GM21390 (cell line): ENCODE results near the gene GBA3.

Experiments used
- ATAC-seq: cut with Tn5 transposase; IDR thresholded peaks from one replicate; pipeline ENCODE4 v1.9.1; 2021; ENCODE audit not compliant: unreplicated experiment

Gene GBA3

DNA sequence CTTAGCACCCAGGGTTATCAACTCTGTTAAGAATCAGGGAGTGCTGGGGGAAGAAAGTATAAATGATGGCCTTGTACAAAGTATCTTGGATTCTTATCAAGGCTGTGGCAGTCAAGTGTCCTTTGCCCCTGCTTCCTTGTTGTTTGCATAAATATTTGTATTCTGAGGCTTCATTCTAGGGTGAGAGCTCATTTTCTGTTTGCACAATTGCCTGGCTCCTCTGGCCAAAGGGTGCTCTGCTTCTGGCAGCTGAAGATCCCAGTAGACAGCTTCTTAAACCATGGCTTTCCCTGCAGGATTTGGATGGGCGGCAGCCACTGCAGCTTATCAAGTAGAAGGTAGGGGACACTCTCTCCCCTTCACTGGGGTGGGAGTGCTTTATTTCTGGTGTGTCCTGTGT, at the start of gene GBA3:
TSS of gene GBA3 (plus strand) at position 202 of the 400 bp plus-strand sequence.
- no peak for ATAC-seq

DNA sequence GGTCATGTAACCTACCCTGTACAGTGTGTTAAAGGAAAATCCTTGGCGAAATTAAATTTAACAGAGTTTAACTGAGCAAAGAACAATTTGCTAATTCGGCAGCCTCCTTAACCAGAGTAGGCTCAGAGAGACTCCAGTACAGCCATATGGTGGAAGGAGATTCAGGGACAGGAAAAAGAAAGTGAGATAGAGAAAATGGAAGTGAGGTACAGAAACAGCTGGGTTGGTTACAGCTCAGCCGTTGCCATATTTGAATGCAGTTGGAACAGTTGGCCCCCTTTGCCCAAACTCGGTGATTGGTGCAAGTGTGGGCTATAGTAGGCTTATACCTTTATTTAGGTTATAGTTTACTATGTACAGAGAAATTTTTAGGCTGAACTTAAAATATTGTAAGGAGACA, 48.8 kb upstream of the GBA3 start:
- no peak for ATAC-seq

DNA sequence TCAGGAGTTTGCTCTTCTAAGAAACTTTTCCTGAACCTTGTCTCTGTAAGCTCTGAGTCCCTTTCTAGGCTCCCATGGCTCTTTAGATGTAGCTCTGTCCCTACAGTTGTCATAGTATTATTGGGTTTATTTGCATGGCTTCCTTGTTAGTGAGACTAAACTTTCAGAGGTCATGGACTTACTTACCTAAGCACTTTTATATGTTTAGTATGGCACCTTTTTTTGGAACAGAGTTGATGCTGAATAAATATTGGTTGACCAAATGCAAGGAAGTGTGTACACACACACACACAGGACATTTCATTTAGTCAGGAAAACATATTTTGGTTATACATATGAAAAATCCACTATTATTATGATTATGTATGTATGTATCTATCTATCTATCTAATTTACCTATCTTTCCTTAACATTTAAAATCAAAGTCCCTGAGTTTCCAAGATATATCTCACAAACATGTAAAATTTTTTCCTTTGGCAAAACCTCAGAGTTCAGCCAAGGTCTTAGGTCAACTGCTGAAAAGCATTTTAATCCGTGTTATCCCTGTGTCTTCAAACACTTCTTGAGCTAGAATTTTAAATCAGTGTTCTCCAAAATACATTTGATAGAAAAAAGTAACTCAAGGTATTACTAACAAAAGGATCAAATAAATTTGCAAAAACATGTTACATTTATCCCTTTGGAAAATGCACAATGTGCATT, 47.1 kb upstream of the GBA3 start:
- ATAC-seq = no peak

DNA sequence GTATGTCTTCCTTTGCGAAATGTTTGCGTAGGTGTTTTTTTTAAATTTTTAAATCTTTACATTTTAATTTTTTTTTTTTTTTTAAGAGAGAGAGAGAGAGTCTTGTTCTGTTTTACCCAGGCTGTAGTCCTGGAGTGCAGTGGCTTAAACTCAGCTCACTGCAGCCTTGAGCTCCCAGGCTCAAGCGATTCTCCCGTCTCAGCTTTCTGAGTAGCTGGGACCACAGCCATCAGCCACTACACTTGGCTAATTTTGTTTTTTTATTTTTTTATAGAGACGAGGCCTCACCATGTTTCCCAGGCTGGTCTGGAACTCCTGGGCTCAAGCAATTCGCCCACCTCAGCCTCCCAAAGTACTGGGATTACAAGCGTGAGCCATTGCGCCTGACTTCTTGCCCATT, 43.7 kb upstream of the GBA3 start:
- ATAC-seq = no peak

DNA sequence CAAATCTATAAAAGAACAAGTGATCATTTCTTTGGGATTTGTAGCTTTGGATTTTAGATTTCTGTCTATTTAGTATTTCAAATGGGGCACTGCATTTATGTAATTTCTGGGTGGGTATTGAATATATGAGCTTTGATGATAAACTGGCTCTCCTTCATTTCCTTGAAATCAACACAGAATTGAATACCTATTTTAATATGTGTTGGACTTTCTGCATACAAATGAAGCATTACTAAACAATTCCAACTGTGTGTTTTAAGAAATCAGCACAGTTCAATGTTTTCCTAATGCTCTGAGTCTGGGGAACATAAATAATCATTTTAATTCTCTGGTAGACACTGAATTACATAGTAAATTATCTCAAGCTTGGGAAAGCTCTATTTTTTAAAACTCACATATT, 42.0 kb upstream of the GBA3 start:
- no peak for ATAC-seq

DNA sequence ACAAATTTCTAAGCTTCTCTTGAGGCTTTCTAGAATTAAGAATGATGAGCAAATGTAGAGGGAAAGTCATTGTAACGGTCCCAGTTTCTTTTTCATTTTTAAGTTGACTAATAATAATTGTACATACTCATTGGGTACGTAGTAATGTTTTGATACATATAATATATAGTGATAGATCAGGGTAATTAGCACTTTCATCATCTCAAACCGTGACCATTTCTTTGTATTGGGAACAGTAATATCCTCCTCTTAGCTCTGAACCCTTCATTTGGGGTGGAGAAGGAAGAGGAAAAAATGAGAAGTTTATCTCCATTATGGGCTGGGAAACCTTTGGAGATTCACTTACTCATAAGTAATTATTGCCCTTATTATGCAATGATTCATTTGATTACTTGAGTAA, 39.0 kb upstream of the GBA3 start:
- ATAC-seq = no peak

DNA sequence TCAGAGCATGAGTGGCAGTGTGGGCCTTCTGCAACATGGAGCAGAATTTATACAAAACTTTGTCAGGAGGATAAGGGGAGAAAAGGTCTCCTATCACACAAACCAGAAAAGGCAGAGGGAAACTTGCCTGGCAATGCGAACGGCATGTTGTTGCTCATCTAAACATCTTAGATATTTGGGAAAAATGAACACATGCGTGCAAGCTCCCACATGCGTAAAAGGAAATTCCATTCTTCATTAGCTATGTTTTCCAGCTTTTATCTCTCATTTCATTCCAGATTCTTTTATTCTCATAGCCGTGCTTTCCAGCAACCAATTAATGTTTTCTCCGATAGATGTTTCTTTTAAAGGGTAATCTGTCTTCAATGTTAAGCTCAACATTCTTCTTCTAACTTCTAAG, 31.3 kb upstream of the GBA3 start:
- no peak for ATAC-seq

DNA sequence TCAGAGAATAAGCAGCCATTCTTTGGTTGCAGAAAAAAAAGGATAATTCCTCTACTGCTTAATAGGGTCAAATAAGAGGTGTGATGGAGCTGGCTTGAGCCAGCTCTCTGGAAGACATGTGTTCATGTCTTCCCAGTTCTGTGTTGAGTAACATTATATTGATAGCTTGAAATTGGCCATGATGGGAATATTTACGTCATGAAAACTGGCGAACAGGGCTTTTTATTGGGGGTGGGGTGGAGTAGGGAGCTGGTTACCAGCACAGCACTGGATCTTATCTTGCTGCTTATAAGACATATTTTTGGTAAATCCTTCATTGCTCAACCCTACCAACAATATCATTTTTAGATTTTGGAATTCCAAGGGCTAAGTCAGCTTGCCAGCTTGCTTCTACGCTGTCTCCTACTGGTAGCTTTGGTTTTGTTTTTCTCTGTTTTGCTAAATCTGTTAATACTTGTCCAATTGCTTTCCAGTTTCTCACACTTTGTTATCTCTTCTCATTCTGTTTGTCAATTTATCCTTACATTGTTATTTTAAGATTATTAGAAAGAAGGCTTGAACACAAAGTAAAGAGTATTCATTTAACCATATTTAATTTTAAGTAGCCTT, 25.3 kb upstream of the GBA3 start:
- ATAC-seq = no peak

DNA sequence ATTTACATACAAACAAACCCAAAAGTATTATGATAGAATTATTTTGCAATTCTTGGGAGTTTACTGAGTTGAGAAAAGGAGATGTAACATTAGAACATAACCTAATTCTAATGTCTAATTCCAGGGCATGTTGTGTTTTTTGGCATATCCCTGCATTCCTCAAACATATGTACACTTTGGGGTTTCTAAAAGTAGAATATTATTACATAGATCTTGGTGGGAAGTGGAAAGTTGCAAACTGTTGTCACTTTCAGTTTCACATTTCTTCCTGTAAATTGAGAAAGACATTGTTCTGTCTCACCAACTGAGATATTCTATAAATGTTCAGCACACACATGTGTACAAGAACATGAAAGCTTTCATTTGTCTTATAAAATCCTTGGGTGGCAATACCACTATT, 24.4 kb upstream of the GBA3 start:
- no peak for ATAC-seq

DNA sequence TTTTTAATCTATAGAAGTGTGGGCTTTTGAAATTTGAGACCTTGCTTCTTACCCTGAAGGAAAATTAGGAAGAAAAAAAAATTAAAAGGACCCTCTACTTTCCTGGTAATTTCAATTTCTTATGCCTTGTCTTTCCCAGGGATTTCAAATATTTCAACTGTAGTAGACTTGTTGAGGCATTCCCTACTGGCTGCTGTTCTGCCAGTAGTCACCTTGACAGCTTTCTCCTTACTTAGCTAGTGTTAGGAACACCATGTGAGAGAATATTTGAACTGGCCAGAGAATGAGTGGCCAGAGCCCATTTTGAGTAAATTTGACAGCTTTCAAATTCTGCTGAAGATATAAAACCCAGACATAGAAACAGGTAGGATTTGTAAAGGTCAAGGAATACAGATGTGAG, 24.0 kb upstream of the GBA3 start:
- no peak for ATAC-seq

DNA sequence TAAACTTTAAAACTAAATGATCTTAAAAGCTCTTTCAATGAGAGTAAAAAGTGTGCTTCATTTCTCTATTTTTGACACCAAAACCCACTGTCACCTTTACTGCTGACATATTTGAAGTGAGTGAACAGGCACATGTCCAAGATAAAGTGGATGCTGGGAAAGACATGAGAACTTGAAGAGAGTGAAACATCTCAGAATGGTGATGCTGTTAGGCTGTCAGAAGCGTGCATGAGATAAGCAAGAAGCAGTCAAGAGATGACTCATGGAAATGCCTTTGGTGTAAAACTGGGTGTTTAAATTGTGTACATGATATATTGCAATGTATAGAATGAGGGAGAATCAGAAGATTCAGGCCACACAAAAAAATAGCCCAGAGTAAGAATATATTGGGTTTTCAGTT, 21.8 kb upstream of the GBA3 start:
- ATAC-seq = no peak

DNA sequence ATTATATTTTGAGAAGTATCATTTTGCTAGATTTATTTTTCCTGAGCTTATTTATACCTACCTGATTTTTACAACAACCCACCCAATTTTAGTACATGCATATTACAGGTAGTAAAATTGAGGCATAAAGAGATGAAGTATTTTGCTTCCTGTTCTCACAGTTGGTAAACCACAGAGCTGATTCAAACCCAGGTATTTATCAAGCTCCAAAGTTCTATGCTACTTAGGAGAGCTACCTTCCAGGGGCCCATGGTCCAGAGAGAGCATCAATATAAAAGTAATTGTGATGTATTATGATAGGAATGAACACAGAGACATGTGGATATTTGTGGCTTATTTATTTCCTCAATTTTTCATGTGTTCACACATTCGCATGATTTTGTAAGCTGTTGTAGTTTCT, 20.2 kb upstream of the GBA3 start:
- ATAC-seq = no peak

DNA sequence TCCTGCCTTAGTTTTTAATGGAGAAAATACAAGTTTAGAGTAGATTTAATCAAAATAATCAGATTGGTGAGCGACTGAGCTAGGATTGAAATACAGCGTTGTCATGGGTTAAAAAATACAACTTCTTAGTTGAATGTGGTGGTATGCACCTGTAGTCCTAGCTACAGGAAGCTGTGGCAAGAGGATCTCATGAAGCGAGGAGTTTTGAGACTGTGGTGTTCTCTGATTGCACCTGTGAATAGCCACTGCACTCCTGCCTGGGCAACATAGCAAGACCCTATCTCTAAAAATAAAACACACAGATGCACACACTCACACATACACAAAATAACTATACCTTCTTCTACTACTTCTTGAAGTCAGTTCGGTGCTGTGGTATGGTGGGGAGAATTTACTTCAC, 19.8 kb upstream of the GBA3 start:
- no peak for ATAC-seq

DNA sequence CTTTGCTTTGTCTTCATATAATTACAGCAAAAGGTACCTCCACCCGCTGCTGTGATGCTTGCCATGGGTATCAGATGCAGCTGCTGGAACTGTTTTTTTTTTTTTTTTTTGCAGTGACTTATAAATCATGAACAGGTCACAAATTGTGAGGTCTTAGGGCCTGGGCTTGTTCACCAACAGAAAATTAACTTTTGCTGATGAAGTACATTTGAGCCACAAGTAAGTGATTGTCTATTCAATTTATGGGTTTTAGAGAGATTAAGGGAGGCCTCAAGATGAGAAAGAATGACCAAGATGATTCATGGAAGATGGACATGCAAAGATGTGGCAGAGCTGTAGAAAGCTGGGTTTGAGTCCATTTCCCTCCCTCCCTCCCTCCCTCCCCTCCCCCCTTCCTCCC, 18.0 kb upstream of the GBA3 start:
- ATAC-seq = no peak

DNA sequence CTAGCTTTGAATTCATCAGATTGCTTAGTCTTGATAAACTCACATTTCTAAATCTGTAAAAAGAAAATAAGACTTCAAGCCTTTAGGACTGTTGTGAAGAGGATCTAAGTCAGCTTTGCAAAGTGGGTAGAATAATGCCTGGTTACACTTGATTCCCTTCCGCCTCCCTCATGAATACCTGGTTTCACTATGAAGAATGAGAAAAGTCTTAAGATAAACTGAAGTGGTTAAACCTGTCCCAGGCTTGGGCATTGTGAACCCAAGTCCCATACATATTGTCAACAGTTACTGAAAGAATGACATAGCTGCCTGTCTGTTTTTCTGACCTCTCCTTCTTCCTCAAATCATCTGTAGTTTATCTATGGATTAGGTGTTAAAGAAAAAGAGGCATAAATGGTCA, 16.7 kb upstream of the GBA3 start:
- ATAC-seq = no peak

DNA sequence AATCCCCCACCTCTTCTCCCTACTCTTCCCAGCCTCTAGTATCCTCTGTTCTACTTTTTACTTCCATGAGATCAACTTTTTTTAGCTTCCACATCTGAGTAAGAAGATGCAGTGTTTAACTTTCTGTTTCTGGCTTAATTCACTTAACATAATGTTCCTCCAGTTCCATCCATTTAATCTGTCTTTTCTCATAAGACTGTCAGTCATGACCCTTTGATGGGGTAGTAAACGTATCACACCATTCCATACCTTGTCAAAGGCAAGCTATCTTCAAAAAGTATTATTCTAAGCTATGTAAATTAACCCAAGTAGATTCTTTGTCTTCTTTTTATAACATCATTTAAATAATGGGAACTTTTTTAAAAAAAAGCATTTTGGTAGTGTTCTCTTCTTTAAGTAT, 15.0 kb upstream of the GBA3 start:
- no peak for ATAC-seq

DNA sequence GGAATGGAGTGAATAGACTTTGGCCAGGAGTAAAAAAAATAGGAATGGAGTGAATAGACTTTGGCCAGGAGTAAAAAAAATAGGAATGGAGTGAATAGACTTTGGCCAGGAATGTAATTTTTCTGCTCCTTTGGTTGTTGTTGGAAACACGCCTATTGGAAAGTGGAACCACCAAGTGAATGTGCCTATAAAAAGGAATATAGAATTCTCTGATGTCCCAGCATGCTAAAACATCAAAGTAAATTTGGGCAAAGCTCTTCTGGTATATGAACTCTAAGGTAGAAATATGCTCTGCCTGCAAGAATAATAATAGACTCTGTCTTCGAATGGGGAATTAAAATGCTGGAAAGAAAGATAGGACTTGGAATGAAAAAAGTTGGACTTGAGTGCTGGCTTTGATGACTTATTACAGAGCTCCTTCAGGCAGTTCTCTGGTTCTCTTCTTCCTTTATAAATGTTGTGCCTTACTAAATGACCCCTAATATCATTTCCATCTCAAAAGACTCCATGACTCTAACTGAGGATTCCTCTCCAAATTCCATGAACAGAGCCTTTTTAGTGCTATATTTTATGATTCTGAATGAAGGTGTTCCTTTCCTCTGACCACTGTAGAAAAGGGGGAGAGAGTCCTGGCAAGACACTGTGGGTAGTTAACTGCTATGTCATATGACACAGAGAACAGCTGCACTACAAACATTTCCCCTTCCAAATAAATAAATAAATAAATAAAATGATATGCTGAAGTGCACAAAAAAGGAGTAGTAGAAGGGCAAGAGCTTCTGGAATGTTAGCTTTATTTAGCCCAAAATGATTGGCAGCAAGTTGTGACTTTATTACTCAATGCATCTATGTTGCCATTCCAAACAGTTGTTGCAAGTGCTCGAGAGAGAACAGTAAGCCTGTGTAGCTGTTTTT, 13.5 kb upstream of the GBA3 start:
- no peak for ATAC-seq

DNA sequence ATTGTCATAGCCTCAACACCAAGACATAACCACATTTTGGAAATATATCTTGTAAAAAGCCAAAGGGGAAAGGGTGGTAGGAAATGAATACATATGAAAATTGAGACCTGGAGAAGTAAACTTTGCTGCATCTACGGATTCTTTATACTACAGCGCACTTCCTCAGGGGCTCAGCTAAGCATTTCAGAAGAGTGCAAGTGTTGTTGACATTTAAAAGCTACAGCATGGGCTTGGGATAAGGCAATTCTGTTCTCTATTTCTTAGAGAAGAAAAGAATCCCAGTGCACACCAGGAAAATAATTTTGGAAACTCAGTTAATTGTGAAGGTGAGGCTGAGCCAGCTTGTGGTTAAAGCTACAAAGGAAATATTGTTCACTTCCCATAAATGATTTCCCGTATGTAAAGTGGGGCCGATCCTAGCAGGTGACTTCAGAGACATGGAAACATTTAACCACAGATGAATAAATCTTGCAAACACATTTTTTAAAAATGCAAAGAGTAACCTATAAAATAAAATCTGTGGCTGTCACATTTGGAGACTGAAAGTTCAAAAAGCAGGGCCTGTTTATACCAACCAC, 12.6 kb upstream of the GBA3 start:
- no peak for ATAC-seq

DNA sequence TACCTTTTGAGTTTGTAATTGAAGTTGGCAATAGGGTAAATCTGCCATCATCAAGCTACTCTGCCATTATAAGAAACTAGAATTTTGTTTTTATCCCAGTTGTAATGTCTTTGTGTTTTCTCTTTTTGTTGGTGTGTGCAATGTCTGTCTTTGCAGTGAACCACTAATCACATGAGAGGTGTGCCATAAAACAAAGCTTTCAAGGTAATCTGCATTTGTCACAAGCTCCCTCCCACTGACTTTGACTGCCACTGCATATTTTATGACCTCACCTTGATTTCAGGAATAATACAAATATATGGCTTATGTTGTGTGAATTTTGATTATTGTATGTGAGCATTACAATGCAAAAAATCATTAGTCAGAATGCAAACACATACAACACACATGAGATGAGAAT, 9.0 kb upstream of the GBA3 start:
- no peak for ATAC-seq

DNA sequence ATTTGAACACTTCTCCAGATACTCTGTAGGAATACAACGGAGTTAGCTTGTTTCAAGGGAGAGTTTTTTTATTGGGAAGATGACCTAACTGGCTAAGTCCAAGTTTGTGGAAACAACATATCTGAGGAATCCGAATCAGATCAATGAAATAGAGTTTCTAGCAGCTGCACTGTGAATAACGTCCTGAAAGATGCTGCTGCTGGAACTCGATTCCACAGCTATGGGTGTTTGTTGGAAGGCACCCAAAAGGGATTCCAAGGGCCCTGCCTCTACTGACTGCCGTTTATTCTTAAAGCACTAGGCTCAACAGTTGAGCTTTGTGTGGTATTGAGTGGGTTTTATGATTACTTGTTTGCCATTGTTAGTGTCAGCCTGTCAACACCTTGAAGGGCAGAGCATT, 6.6 kb upstream of the GBA3 start:
- no peak for ATAC-seq

DNA sequence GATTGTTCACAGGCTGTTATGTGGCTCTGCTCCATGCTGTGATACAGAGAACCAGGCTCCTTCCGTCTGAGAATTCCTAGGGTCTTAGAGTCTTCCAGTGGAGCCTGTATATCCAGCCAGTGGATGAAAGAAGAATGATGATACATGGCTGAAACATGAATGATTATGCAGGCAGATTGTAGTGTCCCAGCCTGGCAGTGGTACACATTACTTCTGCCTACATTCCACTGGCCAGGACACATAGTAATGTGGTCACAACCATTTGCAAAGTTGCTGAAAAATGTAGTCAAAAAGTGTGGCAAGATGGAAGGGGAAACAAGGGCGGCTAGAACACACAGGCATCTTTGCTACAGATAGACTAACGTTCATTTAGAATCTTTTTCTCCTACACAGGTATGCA, 4.5 kb upstream of the GBA3 start:
- no peak for ATAC-seq

DNA sequence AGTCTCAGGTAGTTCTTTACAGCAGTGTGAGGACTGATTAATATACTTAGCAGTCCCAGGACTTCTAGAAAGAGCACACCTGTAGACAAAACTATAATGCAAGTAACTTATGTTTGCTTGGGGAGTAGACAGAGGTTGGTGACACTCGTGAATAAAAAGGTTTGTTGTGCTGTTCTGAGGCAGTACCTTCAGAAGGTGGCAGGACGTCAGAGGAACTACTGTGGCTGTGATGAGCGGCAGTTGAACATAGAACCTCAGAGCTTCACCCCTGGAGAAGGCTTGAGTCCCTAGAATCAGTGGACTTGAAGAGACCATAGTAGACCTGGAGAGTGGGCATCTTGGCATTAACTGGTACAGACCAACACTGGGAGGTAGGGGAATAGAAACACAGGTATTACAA, 3.3 kb upstream of the GBA3 start:
- ATAC-seq = no peak
